ENCODE data around the gene ANKS3. TPM values are rescaled to one million over a fixed set of nuclear protein-coding genes. Genes with fewer than 3 reads are reported as not detected.

The ANKS3 gene
- polyA plus RNA-seq, 3 donors = 0.59 to 13.7 (median 0.95) TPM

DNA sequence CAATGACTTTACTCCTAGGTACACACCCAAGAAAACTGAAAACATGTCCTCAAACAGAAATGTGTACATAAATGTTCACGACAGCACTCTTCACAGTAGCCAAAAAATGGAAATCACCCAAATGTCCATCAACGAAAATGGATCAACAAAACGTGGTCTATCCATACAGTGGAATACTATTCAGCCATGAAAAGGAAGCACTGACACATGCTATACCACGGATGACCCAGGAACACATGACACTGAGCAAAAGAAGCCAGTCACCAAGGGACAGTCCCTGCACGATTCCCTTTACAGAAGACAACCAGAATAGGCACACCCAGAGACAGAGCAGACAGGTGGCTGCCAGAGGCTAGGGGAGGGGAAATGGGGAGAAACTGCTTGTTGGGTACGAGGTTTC lies 21.6 kb upstream of the ANKS3 start:
- Mint-ChIP-seq H3K4me1 (no peaks in the 10 kb centered on the region), H3K4me3 (no peak overlapping the region), H3K36me3 (peaks cover 77 to 92% of the 10 kb centered on the region in 2 donors), H3K9me3 (peaks cover 5 to 11% (median 8%) of the 10 kb centered on the region in 7 donors), H3K27me3 (ENCODE audit: low read depth in 3 of 3) (peaks cover 0 to 1% (median 0%) of the 10 kb centered on the region in 3 donors), H3K27ac (no peak overlapping the region)
- intact Hi-C loops (cut with micrococcal nuclease) = no loop called here
- Histone ChIP-seq H3K27me3 (ENCODE audit: control insufficient read depth in 2 of 2, insufficient read depth in 2 of 2, low read length in 2 of 2) (no peaks in the 10 kb centered on the region), H3K9ac (ENCODE audit: insufficient read depth, low read length, poor library complexity, severe bottlenecking) (no peak overlapping the region), H3K36me3 (replicated peaks in 1 of 2; ENCODE audit: control insufficient read depth in 1 of 2, insufficient read depth in 2 of 2, low read length in 2 of 2) (peaks cover 73 to 91% of the 10 kb centered on the region in 2 donors), H3K9me3 (replicated peaks in 1 of 2; ENCODE audit: control insufficient read depth in 1 of 2, insufficient read depth in 1 of 2, low read length in 2 of 2) (peaks cover 0 to 6% of the 10 kb centered on the region in 2 donors), H3K79me2 (ENCODE audit: insufficient read depth, low read length) (no peaks in the 10 kb centered on the region), H3K4me2 (replicated peaks; ENCODE audit: extremely low read depth, low read length, poor library complexity, severe bottlenecking) (no peak overlapping the region), H3K27ac (ENCODE audit: low read depth in 1 of 2, low read length in 2 of 2) (no peak overlapping the region), H3K4me1 (ENCODE audit: control insufficient read depth in 1 of 2, insufficient read depth in 2 of 2, low read length in 2 of 2) (no peaks in the 10 kb centered on the region), H2AFZ (ENCODE audit: insufficient read depth, low read depth, low read length, poor library complexity, severe bottlenecking) (no peak overlapping the region), H3K4me3 (replicated peaks in 1 of 3; ENCODE audit: low read depth in 2 of 3, low read length in 3 of 3) (no peak overlapping the region), H4K20me1 (ENCODE audit: insufficient read depth, low read length) (no peaks in the 10 kb centered on the region)
- no peak for DNase-seq
- 100% methylated on average over 5 of the region's 6 CpGs for WGBS (ENCODE audit: insufficient coverage)
- TF ChIP-seq CTCF (IDR thresholded peaks at IDR 0.05) = no peak

DNA sequence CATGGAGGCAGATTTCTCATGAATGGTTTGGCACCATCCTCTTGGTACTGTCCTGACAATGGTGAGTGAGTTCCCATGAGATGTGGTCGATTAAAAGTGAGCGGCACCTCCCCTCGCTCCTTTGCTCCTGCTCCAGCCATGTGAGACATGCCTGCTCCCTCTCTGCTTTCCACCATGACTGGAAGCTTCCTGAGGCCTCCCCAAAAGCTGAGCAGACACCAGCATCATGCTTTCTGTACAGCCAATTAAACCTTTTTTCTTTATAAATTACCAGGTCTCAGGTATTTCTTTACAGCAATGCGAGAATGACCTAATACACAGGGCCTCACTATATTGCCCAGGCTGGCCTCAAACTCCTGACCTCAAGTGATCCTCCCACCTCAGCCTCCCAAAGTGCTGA lies 20.8 kb upstream of the ANKS3 start:
- Histone ChIP-seq H3K27me3 (ENCODE audit: control insufficient read depth in 2 of 2, insufficient read depth in 2 of 2, low read length in 2 of 2) (no peaks in the 10 kb centered on the region), H3K4me3 (replicated peaks in 1 of 3; ENCODE audit: low read depth in 2 of 3, low read length in 3 of 3) (no peak overlapping the region), H3K9me3 (replicated peaks in 1 of 2; ENCODE audit: control insufficient read depth in 1 of 2, insufficient read depth in 1 of 2, low read length in 2 of 2) (peaks cover 0 to 6% of the 10 kb centered on the region in 2 donors), H3K79me2 (ENCODE audit: insufficient read depth, low read length) (no peaks in the 10 kb centered on the region), H3K27ac (ENCODE audit: low read depth in 1 of 2, low read length in 2 of 2) (no peak overlapping the region), H3K9ac (ENCODE audit: insufficient read depth, low read length, poor library complexity, severe bottlenecking) (no peak overlapping the region), H3K4me1 (ENCODE audit: control insufficient read depth in 1 of 2, insufficient read depth in 2 of 2, low read length in 2 of 2) (no peaks in the 10 kb centered on the region), H3K4me2 (replicated peaks; ENCODE audit: extremely low read depth, low read length, poor library complexity, severe bottlenecking) (no peak overlapping the region), H4K20me1 (ENCODE audit: insufficient read depth, low read length) (no peaks in the 10 kb centered on the region), H2AFZ (ENCODE audit: insufficient read depth, low read depth, low read length, poor library complexity, severe bottlenecking) (no peak overlapping the region), H3K36me3 (replicated peaks in 1 of 2; ENCODE audit: control insufficient read depth in 1 of 2, insufficient read depth in 2 of 2, low read length in 2 of 2) (peaks cover 70 to 91% of the 10 kb centered on the region in 2 donors)
- Mint-ChIP-seq H3K4me1 (no peaks in the 10 kb centered on the region), H3K36me3 (peaks cover 69 to 89% of the 10 kb centered on the region in 2 donors), H3K9me3 (peaks cover 5 to 11% (median 8%) of the 10 kb centered on the region in 7 donors), H3K27ac (no peak overlapping the region), H3K4me3 (no peak overlapping the region), H3K27me3 (ENCODE audit: low read depth in 3 of 3) (peaks cover 0 to under 1% (median 0%) of the 10 kb centered on the region in 3 donors)
- no CpG with 5 or more reads among the region's 4 CpGs for WGBS (ENCODE audit: insufficient coverage)
- DNase-seq = no peak
- TF ChIP-seq CTCF (IDR thresholded peaks at IDR 0.05) = no peak
- intact Hi-C loops (cut with micrococcal nuclease) = no loop called here
